HFFc6 (cell line): ENCODE measurements around the gene DNAH1. TPM values are rescaled to one million over a fixed set of nuclear protein-coding genes. Genes with fewer than 3 reads are reported as not detected.

ENCODE experiments used
- DNase-seq: peaks from one replicate; pipeline ENCODE4 v3.0.0-alpha.2; 2018
- H3K27ac Mint-ChIP-seq: 2 replicates; pipeline ENCODE4 v1.8.0; 2020; ENCODE audit warnings: mild to moderate bottlenecking, mixed read lengths
- H3K27me3 Mint-ChIP-seq: 2 replicates; pipeline ENCODE4 v1.8.0; 2021; ENCODE audit warnings: mild to moderate bottlenecking, moderate library complexity, mixed read lengths; ENCODE audit not compliant: insufficient read depth
- H3K36me3 Mint-ChIP-seq: 2 replicates; pipeline ENCODE4 v1.8.0; 2021; ENCODE audit warnings: low read depth, mixed read lengths
- H3K4me1 Mint-ChIP-seq: 2 replicates; pipeline ENCODE4 v1.8.0; 2020; ENCODE audit warnings: low read depth, mixed read lengths
- H3K4me3 Mint-ChIP-seq: 2 replicates; pipeline ENCODE4 v1.8.0; 2020; ENCODE audit warnings: mild to moderate bottlenecking, moderate library complexity, mixed read lengths
- H3K9me3 Mint-ChIP-seq: 2 replicates; pipeline ENCODE4 v1.8.0; 2020; ENCODE audit warnings: mild to moderate bottlenecking, mixed read lengths
- total RNA-seq, 6 experiments: library from RNA; stranded (reverse); fragmentation: NEBNext Ultra II Directional; extraction: Animal tissue kit (Norgen Biotek cat#: 25700); gene quantifications; 2 replicates in 1 of 6; 3 replicates in 5 of 6; pipeline ENCODE4 v1.2.3, GENCODE V29; 2021
- TF ChIP-seq, protein P1 (sequence below): fragments of 200-600 bp; sonication (generic); IDR thresholded peaks from 2 replicates; pipeline ENCODE4 v1.5.0; 2021; ENCODE audit warnings: antibody characterized with exemption, mild to moderate bottlenecking

Gene DNAH1
- total RNA-seq, 6 experiments from 2014 or later: 1.4 to 2.1 (median 1.8) TPM

DNA sequence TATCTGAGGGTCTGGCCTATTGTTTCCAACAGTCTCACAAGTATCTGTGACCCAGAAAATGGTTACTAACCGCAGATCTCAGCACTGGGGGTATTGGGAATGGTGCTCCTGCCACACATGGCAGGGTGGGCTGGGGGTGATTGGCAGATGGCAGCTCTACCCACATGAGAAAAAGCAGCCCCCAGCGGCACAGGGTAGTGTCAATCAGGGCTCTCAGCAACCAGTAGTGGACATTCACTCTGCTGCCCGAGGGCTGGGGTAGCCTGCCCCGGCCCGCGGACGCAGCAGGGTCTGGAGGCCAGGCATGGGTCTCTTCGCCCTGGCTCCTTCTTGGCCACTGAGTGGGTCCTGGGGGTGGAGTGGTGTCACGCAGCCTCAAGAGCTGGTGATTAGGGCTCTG lies 8.6 kb downstream of the DNAH1 start:
- Mint-ChIP-seq H3K4me1 (no peaks in the 10 kb centered on the region; the same call in 1 of the 2 replicates), H3K4me3 (no peak overlapping the region), H3K9me3 (no peaks in the 10 kb centered on the region)

GRCh38 chr3:52325686-52326085 lies 9.6 kb downstream of the DNAH1 start:
- no peak for DNase-seq
- Mint-ChIP-seq H3K27ac (no peak overlapping the region), H3K9me3 (no peaks in the 10 kb centered on the region), H3K36me3 (no peaks in the 10 kb centered on the region), H3K4me3 (no peak overlapping the region), H3K27me3 (peaks cover 1% of the 10 kb centered on the region; the same call in 1 of the 2 replicates), H3K4me1 (no peaks in the 10 kb centered on the region; the same call in 1 of the 2 replicates)
- TF ChIP-seq, protein P1, sequence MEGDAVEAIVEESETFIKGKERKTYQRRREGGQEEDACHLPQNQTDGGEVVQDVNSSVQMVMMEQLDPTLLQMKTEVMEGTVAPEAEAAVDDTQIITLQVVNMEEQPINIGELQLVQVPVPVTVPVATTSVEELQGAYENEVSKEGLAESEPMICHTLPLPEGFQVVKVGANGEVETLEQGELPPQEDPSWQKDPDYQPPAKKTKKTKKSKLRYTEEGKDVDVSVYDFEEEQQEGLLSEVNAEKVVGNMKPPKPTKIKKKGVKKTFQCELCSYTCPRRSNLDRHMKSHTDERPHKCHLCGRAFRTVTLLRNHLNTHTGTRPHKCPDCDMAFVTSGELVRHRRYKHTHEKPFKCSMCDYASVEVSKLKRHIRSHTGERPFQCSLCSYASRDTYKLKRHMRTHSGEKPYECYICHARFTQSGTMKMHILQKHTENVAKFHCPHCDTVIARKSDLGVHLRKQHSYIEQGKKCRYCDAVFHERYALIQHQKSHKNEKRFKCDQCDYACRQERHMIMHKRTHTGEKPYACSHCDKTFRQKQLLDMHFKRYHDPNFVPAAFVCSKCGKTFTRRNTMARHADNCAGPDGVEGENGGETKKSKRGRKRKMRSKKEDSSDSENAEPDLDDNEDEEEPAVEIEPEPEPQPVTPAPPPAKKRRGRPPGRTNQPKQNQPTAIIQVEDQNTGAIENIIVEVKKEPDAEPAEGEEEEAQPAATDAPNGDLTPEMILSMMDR: no peak

More for the DNA sequence above, 8.6 kb downstream of the DNAH1 start:
- TF ChIP-seq, protein P1: no peak
- no peak for DNase-seq
- Mint-ChIP-seq H3K36me3 (no peaks in the 10 kb centered on the region), H3K27ac (no peak overlapping the region), H3K27me3 (peaks cover 1% of the 10 kb centered on the region; the same call in 1 of the 2 replicates)

- H3K9me3 Mint-ChIP-seq: no peaks in the 10 kb centered on the region
- H3K27ac Mint-ChIP-seq: no peak overlapping the region
- TF ChIP-seq, protein P1: no peak
- no peaks in the 10 kb centered on the region for H3K27me3 Mint-ChIP-seq
- H3K4me1 Mint-ChIP-seq: no peaks in the 10 kb centered on the region; the same call in 1 of the 2 replicates
- H3K4me3 Mint-ChIP-seq: no peak overlapping the region
- H3K36me3 Mint-ChIP-seq: no peaks in the 10 kb centered on the region
- no peak for DNase-seq
These were observed 10.9 kb downstream of the DNAH1 start for GRCh38 chr3:52326976-52327375.

DNA sequence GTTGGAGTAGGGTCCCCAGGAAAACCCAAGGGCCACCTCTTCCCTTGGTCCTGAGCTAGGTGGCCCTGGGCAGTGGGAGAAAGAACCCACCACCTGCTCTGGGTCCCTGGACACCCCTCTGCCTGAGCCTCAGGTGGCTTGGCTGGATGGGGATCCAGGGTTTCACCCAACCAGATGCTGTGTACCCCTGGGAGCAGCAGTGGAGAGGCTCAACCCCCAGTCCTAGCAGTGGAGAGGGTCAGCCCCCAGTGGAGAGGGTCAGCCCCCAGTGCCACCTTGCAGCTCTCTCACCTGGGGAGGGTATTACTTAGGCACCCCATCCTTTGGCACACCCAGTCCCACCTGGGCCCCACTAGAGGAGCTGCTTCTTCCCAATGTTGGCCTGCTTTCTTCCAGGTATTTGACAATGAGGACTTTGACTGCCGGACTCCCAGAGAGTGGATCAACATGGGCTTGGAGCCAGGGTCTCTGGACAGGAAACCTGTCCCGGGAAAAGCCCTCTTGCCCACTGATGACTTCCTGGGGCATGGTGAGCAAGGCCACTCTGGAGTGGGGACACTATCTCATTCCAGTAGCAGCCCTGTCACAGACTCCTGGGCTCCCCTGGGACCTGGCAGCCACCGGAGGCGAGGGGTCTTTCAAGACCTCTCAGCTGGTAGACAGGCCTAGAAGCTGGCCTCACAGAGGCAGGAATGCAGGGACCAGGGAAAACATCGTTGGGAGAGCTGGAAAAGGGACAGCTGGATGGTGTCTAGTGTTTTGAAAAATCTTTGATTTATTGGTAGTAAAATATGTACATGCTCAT lies 11.6 kb downstream of the DNAH1 start:
- TF ChIP-seq, protein P1: no peak
- no peaks in the 10 kb centered on the region for H3K9me3 Mint-ChIP-seq
- H3K4me3 Mint-ChIP-seq: no peak overlapping the region
- no peaks in the 10 kb centered on the region for H3K36me3 Mint-ChIP-seq
- H3K27ac Mint-ChIP-seq: no peak overlapping the region
- H3K27me3 Mint-ChIP-seq: no peaks in the 10 kb centered on the region
- DNase-seq: no peak
- H3K4me1 Mint-ChIP-seq: no peaks in the 10 kb centered on the region; the same call in 1 of the 2 replicates

GRCh38 chr3:52328536-52329080 lies 12.5 kb downstream of the DNAH1 start:
- no peaks in the 10 kb centered on the region for H3K36me3 Mint-ChIP-seq
- DNase-seq: no peak
- no peak overlapping the region for H3K4me3 Mint-ChIP-seq
- H3K9me3 Mint-ChIP-seq: no peaks in the 10 kb centered on the region
- no peaks in the 10 kb centered on the region for H3K27me3 Mint-ChIP-seq
- TF ChIP-seq, protein P1: no peak
- peaks cover 3% of the 10 kb centered on the region for H3K4me1 Mint-ChIP-seq
- no peak overlapping the region for H3K27ac Mint-ChIP-seq
